ENCODE data around the gene ARHGDIA.

- no peak for TF ChIP-seq REST (IDR thresholded peaks at IDR 0.05; ENCODE audit: insufficient read depth in 1 of 2, low read depth in 2 of 2, low read length in 2 of 2)
- TF ChIP-seq SIN3A (IDR thresholded peaks at IDR 0.05; ENCODE audit: borderline replicate concordance, insufficient read depth, low read length) = no peak
- no peak for TF ChIP-seq FOXP2 (optimal IDR thresholded peaks at IDR 0.05; ENCODE audit: borderline replicate concordance, extremely low read depth, extremely low read length, insufficient read depth)
- no peak for TF ChIP-seq TAF1 (IDR thresholded peaks at IDR 0.05; ENCODE audit: borderline replicate concordance, insufficient read depth, low read length)
- TF ChIP-seq POLR2AphosphoS5 (IDR thresholded peaks at IDR 0.05; ENCODE audit: low read depth, low read length) = no peak
Observed at GRCh38 chr17:81888988-81889595, 18.0 kb upstream of the ARHGDIA start.

Measured in PFSK-1 (cell line).